H1 (cell line): ENCODE results near the gene UPF2. TPM values are rescaled to one million over a fixed set of nuclear protein-coding genes. Genes with fewer than 3 reads are reported as not detected.

Source experiments
- EP300 ChIP-seq, 2 experiments: IDR thresholded peaks; 1 replicate in 1 of 2; 2 replicates in 1 of 2; pipeline ENCODE4 v1.6.1; 2011 to 2012; ENCODE audit warnings: low read depth in 2 of 2, low read length in 2 of 2, mild to moderate bottlenecking in 2 of 2, borderline replicate concordance in 1 of 2, inconsistent platforms in 1 of 2, moderate library complexity in 1 of 2
- GTF2F1 ChIP-seq: IDR thresholded peaks from 2 replicates; pipeline ENCODE4 v1.6.1; 2012; ENCODE audit warnings: low read depth, low read length, improper control_type of control experiment, borderline replicate concordance
- HDAC2 ChIP-seq, 2 experiments: fragments of 300-600 bp in 1 of 2; sonication (generic) in 1 of 2; IDR thresholded peaks; 2 replicates each; pipeline ENCODE4 v1.6.1; 2011 to 2012; ENCODE audit warnings: low read depth in 2 of 2, low read length in 2 of 2, mild to moderate bottlenecking in 2 of 2, moderate library complexity in 2 of 2, borderline replicate concordance in 1 of 2, inconsistent platforms in 1 of 2
- POLR2A ChIP-seq, 2 experiments: IDR thresholded peaks; 1 replicate in 1 of 2; 2 replicates in 1 of 2; pipeline ENCODE4 v1.6.1; 2011; ENCODE audit warnings: low read depth in 2 of 2, low read length in 2 of 2, mild to moderate bottlenecking in 2 of 2; ENCODE audit errors: control extremely low read depth in 1 of 2
- POLR2AphosphoS5 ChIP-seq: IDR thresholded peaks from 2 replicates; pipeline ENCODE4 v1.6.1; 2011; ENCODE audit warnings: low read depth, low read length
- SIN3A ChIP-seq, 2 experiments: IDR thresholded peaks in 1 of 2; conservative IDR thresholded peaks in 1 of 2; 2 replicates each; pipeline ENCODE4 v1.6.1; 2011 to 2012; ENCODE audit warnings: low read length in 2 of 2, improper control_type of control experiment in 1 of 2, low read depth in 1 of 2, mild to moderate bottlenecking in 1 of 2
- TEAD4 ChIP-seq: IDR thresholded peaks from 2 replicates; pipeline ENCODE4 v1.6.1; 2012; ENCODE audit warnings: low read depth, low read length, inconsistent platforms, mixed read lengths
- polyA plus RNA-seq, 7 experiments: library from polyadenylated mRNA; depleted of rRNA in 3 of 7; stranded (reverse) in 5 of 7; unstranded in 2 of 7; fragments of >200 nt in 5 of 7; fragments of 200-250 nt in 2 of 7; gene quantifications; 1 replicate in 5 of 7; 2 replicates in 1 of 7; 4 replicates in 1 of 7; pipeline versions ENCODE4 v1.2.1 to v1.2.3, GENCODE V29; 2011 to 2013; ENCODE audit warnings: missing spikeins in 2 of 7, mixed read lengths in 2 of 7
- total RNA-seq: library from RNA; stranded (reverse); fragmentation: NEBNext Ultra II Directional; extraction: Animal tissue kit (Norgen Biotek cat#: 25700); gene quantifications from 2 replicates; pipeline ENCODE4 v1.2.1, GENCODE V29; 2021

Gene UPF2
- total and polyA plus RNA-seq, 2 of the 8 experiments (the other 6 are each of a cell fraction or from before 2014, with no cell fraction given), result 6.2 to 32.8 TPM

DNA sequence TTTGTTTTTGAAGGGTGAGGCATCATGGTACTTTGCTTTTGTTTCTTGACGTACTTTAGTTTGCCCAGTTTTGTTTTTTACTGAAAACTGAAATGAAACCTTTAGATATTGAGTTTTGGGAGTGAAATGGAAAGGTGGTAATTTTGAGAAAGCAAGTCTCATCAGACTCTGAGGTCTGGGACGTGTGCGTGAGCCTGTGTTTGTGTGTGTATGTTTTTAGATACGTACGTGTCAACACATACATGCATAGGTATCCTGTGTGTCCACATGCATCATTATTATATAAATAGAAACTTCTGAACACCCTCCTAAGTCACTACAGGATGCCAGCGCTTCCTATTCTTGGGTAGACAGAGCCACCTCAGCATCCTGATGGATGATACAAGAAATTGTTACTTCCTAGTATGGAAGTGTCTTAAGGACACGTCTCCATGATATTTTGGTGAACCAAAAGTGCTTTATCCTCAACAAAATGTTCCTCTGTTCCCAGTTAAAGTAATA lies 171.7 kb downstream of the UPF2 start (continued):
- TF ChIP-seq POLR2A (IDR thresholded peaks at IDR 0.05; ENCODE audit: control extremely low read depth in 1 of 2, low read depth in 2 of 2, low read length in 2 of 2), result no peak
- TF ChIP-seq GTF2F1, result no peak
- TF ChIP-seq HDAC2 (IDR thresholded peaks at IDR 0.05; ENCODE audit: borderline replicate concordance in 1 of 2, low read depth in 2 of 2, low read length in 2 of 2), result no peak
- TF ChIP-seq EP300 (IDR thresholded peaks at IDR 0.05; ENCODE audit: borderline replicate concordance in 1 of 2, low read depth in 2 of 2, low read length in 2 of 2), result no peak
- TF ChIP-seq SIN3A (conservative IDR thresholded peaks at IDR 0.05 in 1 of 2, IDR thresholded peaks at IDR 0.05 in 1 of 2; ENCODE audit: low read depth in 1 of 2, low read length in 2 of 2), result no peak
- no peak for TF ChIP-seq TEAD4
- TF ChIP-seq POLR2AphosphoS5, result no peak
- TF ChIP-seq, all 59 proteins: peak for 0
